DOHH2 (cell line): ENCODE data around the gene FAM83F.

Experiments used
- H3F3A ChIP-seq: fragments of 200-600 bp; sonication (generic), shearing (Covaris generic); 2 replicates; pipeline ENCODE4 v1.6.0; 2016; ENCODE audit warnings: antibody characterized with exemption, mild to moderate bottlenecking; ENCODE audit not compliant: control insufficient read depth, insufficient read depth
- H3K27ac ChIP-seq: fragments of 200-600 bp; sonication (generic); 2 replicates; pipeline ENCODE4 v1.5.1; 2014; ENCODE audit warnings: low read depth, mild to moderate bottlenecking, low read length, moderate library complexity
- H3K27me3 ChIP-seq: fragments of 200-600 bp; sonication (generic); 2 replicates; pipeline ENCODE4 v1.6.1; 2014; ENCODE audit warnings: mild to moderate bottlenecking, low read length, mixed read lengths; ENCODE audit not compliant: control insufficient read depth
- H3K36me3 ChIP-seq: fragments of 200-600 bp; sonication (generic); 2 replicates; pipeline ENCODE4 v1.6.1; 2014; ENCODE audit warnings: mild to moderate bottlenecking, low read length, moderate library complexity, mixed read lengths; ENCODE audit not compliant: control insufficient read depth
- H3K4me1 ChIP-seq: fragments of 200-600 bp; sonication (generic); 2 replicates; pipeline ENCODE4 v1.6.1; 2014; ENCODE audit warnings: mild to moderate bottlenecking, low read length, mixed read lengths; ENCODE audit not compliant: control insufficient read depth
- H3K4me2 ChIP-seq: fragments of 200-600 bp; sonication (generic); 2 replicates; pipeline ENCODE4 v1.6.0; 2014; ENCODE audit warnings: mild to moderate bottlenecking, low read length, moderate library complexity
- H3K4me3 ChIP-seq: fragments of 200-600 bp; sonication (generic); 2 replicates; pipeline ENCODE4 v1.5.1; 2014; ENCODE audit warnings: mild to moderate bottlenecking, low read length, mixed read lengths
- H3K79me2 ChIP-seq: fragments of 200-600 bp; sonication (generic); 2 replicates; pipeline ENCODE4 v1.6.1; 2014; ENCODE audit warnings: mild to moderate bottlenecking, low read length, mixed read lengths; ENCODE audit not compliant: control insufficient read depth
- H3K9me2 ChIP-seq: fragments of 200-600 bp; sonication (generic); replicated peaks from 2 replicates; pipeline ENCODE4 v1.6.1; 2014; ENCODE audit warnings: mild to moderate bottlenecking, low read length, mixed read lengths; ENCODE audit not compliant: control insufficient read depth
- H3K9me3 ChIP-seq: fragments of 200-600 bp; sonication (generic); 2 replicates; pipeline ENCODE4 v1.6.1; 2014; ENCODE audit warnings: antibody characterized with exemption, low read length, mixed read lengths; ENCODE audit not compliant: control insufficient read depth, insufficient read depth
- H4K20me1 ChIP-seq: fragments of 200-600 bp; sonication (generic); 2 replicates; pipeline ENCODE4 v1.6.0; 2014; ENCODE audit warnings: low read depth, mild to moderate bottlenecking, antibody characterized with exemption, low read length, moderate library complexity; ENCODE audit not compliant: control insufficient read depth, insufficient read depth
- CTCF ChIP-seq: fragments of 200-600 bp; sonication (generic); IDR thresholded peaks from one replicate; pipeline ENCODE4 v1.5.1; 2014; ENCODE audit warnings: antibody characterized with exemption, mild to moderate bottlenecking, low read depth, low read length; ENCODE audit not compliant: poor library complexity, severe bottlenecking
- EZH2phosphoT487 ChIP-seq: fragments of 200-600 bp; sonication (generic); IDR thresholded peaks from 2 replicates; pipeline ENCODE4 v1.6.1; 2017; ENCODE audit warnings: borderline replicate concordance, mild to moderate bottlenecking, antibody characterized with exemption, low read length, moderate library complexity, mixed read lengths

The FAM83F gene

DNA sequence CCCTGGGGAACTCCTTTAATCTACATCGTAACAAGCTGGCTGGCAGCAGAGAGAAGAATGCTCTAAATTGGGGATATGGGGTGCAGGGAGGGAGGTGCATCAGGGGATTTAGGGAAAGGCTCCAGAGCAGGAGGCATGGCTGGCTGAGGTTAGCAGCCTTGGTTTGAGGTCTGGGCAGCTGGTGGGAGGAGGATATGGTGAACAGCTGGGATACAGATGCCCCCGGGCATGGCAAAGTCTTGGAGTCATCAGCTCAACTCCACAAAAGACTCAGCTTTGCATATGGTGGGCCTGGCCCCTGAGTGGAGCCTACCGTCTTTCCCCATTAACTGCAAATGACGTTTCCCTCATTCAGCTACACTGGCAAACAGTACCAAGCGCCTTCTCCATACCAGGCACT lies 5.4 kb downstream of the FAM83F start:
- no peaks in the 10 kb centered on the region for H3K9me2 ChIP-seq
- no peak overlapping the region for H3K4me3 ChIP-seq
- H3K4me1 ChIP-seq = no peaks in the 10 kb centered on the region
- 0 out of 2 replicates have a peak, but pooled peaks cover 6% of the 10 kb centered on the region for H3K27me3 ChIP-seq
- H3F3A ChIP-seq = no peaks in the 10 kb centered on the region
- no peak overlapping the region for H3K27ac ChIP-seq
- no peak overlapping the region for H3K4me2 ChIP-seq
- no peaks in the 10 kb centered on the region for H3K36me3 ChIP-seq
- no peaks in the 10 kb centered on the region for H4K20me1 ChIP-seq
- no peaks in the 10 kb centered on the region for H3K79me2 ChIP-seq
- no peaks in the 10 kb centered on the region for H3K9me3 ChIP-seq
- TF ChIP-seq CTCF (no peak), EZH2phosphoT487 (no peak)

- Histone ChIP-seq H3K4me2 (no peak overlapping the region), H3K79me2 (no peaks in the 10 kb centered on the region), H3F3A (no peaks in the 10 kb centered on the region), H3K9me3 (no peaks in the 10 kb centered on the region), H3K27ac (no peak overlapping the region), H4K20me1 (no peaks in the 10 kb centered on the region), H3K9me2 (no peaks in the 10 kb centered on the region), H3K36me3 (no peaks in the 10 kb centered on the region), H3K27me3 (peaks cover 12% of the 10 kb centered on the region; the same call in 1 of the 2 replicates), H3K4me3 (no peak overlapping the region), H3K4me1 (no peaks in the 10 kb centered on the region)
- TF ChIP-seq EZH2phosphoT487 = no peak
- no peak for TF ChIP-seq CTCF
These were observed 6.4 kb downstream of the FAM83F start for GRCh38 chr22:40001106-40001505.

DNA sequence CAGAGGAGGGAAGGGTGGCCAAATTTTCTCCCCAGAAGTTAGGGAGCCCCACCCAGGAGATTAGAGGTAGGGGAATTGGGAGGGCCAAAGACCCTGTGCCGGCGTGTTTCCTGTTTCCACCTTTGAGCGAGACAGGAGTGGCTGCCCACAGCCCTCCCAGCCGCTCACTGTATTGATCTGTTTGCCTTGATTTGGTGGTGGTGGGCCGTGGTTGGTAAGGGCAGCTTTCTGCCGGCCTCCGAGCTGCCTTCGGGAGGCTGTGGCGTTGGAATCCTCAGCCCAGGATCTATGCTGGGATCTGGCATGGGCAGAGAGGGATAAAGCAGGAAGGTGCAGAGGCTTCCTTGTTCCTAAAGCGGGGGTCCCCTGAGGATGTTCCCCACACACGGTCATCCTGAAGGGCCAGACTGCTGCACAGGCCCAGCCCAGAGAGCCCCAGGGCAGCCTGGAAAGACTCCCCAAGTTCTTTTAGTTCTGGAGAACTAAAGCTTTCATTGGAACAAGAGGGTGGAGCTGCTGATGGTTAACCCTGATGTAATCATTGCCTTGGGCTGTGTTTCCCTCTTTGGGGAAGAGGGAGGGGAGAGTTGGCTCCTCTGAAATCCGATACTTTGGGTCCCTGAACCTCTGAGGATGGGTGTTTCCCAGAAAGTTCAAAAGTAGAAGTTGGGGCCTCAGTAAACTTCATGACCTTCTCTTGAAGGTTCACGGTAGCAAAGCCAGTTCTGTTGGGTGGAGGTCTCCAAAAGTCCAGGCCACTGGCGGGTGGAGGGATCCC lies 7.2 kb downstream of the FAM83F start:
- no peak for TF ChIP-seq CTCF
- TF ChIP-seq EZH2phosphoT487 = no peak
- H3K4me1 ChIP-seq = no peaks in the 10 kb centered on the region

More for the DNA sequence above, 7.2 kb downstream of the FAM83F start:
- H3K4me2 ChIP-seq = no peak overlapping the region
- H3K36me3 ChIP-seq = no peaks in the 10 kb centered on the region
- H3K9me2 ChIP-seq = no peaks in the 10 kb centered on the region
- no peak overlapping the region for H3K4me3 ChIP-seq
- no peaks in the 10 kb centered on the region for H4K20me1 ChIP-seq
- no peaks in the 10 kb centered on the region for H3K79me2 ChIP-seq
- H3F3A ChIP-seq = no peaks in the 10 kb centered on the region
- H3K27me3 ChIP-seq = peaks cover 15% of the 10 kb centered on the region; the same call in 1 of the 2 replicates
- H3K9me3 ChIP-seq = no peaks in the 10 kb centered on the region
- H3K27ac ChIP-seq = no peak overlapping the region
